Stomach (tissue), 4 donors: ENCODE results near the gene CYTH3.
"Not testable (repeated sequence)": the region's sequence is repeated elsewhere in the genome, so short reads cannot be mapped to it uniquely, and the experiment has no call there.

Experiments
- CTCF ChIP-seq, 7 experiments: fragments of 450-650 bp in 4 of 7; fragments of 200-600 bp in 3 of 7; sonication (generic) in 3 of 7; IDR thresholded peaks; one replicate each; pipeline ENCODE4 v1.5.1; 2016 to 2019; ENCODE audit warnings: antibody characterized with exemption in 7 of 7, control low read depth in 2 of 7, mild to moderate bottlenecking in 1 of 7
- POLR2A ChIP-seq, 4 donors: fragments of 450-650 bp; IDR thresholded peaks; one replicate each; pipeline ENCODE4 v1.6.1; 2016; ENCODE audit warnings: antibody characterized with exemption in 4 of 4, control low read depth in 2 of 4, mild to moderate bottlenecking in 1 of 4, moderate library complexity in 1 of 4

GRCh38 chr7:6301446-6301845, 29.0 kb upstream of the CYTH3 start:
- TF ChIP-seq CTCF, POLR2A (IDR thresholded peaks at IDR 0.05): not testable (repeated sequence)
